MG63 (cell line): Measurements from ENCODE around the gene MBD3L2B. TPM values are rescaled to one million over a fixed set of nuclear protein-coding genes. Genes with fewer than 3 reads are reported as not detected.

ENCODE experiments used
- DNase-seq: peaks from one replicate; pipeline ENCODE4 v3.0.0-alpha.2; 2020
- H3K27me3 ChIP-seq: fragments of 250-450 bp; sonication (Bioruptor Pico); 2 replicates; pipeline ENCODE4 v1.5.1; 2020; ENCODE audit warnings: mild to moderate bottlenecking, moderate library complexity
- H3K36me3 ChIP-seq: fragments of 250-450 bp; sonication (Bioruptor Pico); 2 replicates; pipeline ENCODE4 v1.5.1; 2020; ENCODE audit warnings: mild to moderate bottlenecking, moderate library complexity
- H3K4me3 ChIP-seq: fragments of 250-450 bp; sonication (Bioruptor Pico); 2 replicates; pipeline ENCODE4 v1.5.1; 2020; ENCODE audit warnings: mild to moderate bottlenecking, moderate library complexity
- H3K9me3 ChIP-seq: fragments of 250-450 bp; sonication (Bioruptor Pico); 2 replicates; pipeline ENCODE4 v1.5.1; 2020; ENCODE audit warnings: mild to moderate bottlenecking, moderate library complexity
- total RNA-seq: library from RNA; depleted of rRNA; stranded (reverse); fragments of >200 nt; shearing (Covaris generic); gene quantifications from 2 replicates; pipeline ENCODE4 v1.2.3, GENCODE V29; 2014; ENCODE audit warnings: low replicate concordance; rRNA removed

The MBD3L2B gene
- total RNA-seq, 1 experiment from 2014 or later, result not detected

- peaks cover 29% of the 10 kb centered on the region for H3K9me3 ChIP-seq
- H3K4me3 ChIP-seq, result no peak overlapping the region
- H3K27me3 ChIP-seq, result peaks cover 26% of the 10 kb centered on the region
- H3K36me3 ChIP-seq, result no peaks in the 10 kb centered on the region
- DNase-seq, result no peak
These were observed 33.4 kb downstream of the MBD3L2B start for GRCh38 chr19:6987850-6988249.

GRCh38 chr19:6983448-6983847, 37.8 kb downstream of the MBD3L2B start:
- peaks cover 39% of the 10 kb centered on the region for H3K9me3 ChIP-seq
- H3K27me3 ChIP-seq, result peaks cover 17% of the 10 kb centered on the region
- no peaks in the 10 kb centered on the region for H3K36me3 ChIP-seq
- DNase-seq, result no peak
- no peak overlapping the region for H3K4me3 ChIP-seq

GRCh38 chr19:6979399-6979798, 41.8 kb downstream of the MBD3L2B start:
- no peak overlapping the region for H3K4me3 ChIP-seq
- peaks cover 21% of the 10 kb centered on the region for H3K27me3 ChIP-seq
- no peaks in the 10 kb centered on the region for H3K36me3 ChIP-seq
- DNase-seq, result no peak
- peaks cover 24% of the 10 kb centered on the region for H3K9me3 ChIP-seq

GRCh38 chr19:6976197-6976596, 45.0 kb downstream of the MBD3L2B start:
- DNase-seq, result no peak
- no peak overlapping the region for H3K4me3 ChIP-seq
- H3K36me3 ChIP-seq, result no peaks in the 10 kb centered on the region
- peaks cover 21% of the 10 kb centered on the region for H3K27me3 ChIP-seq
- peaks cover 16% of the 10 kb centered on the region for H3K9me3 ChIP-seq

- no peak for DNase-seq
- Histone ChIP-seq H3K9me3 (peaks cover 7% of the 10 kb centered on the region), H3K27me3 (peaks cover 11% of the 10 kb centered on the region), H3K4me3 (no peak overlapping the region), H3K36me3 (no peaks in the 10 kb centered on the region)
These were observed 49.9 kb downstream of the MBD3L2B start for GRCh38 chr19:6971366-6971765.

GRCh38 chr19:6970443-6970842, 50.8 kb downstream of the MBD3L2B start:
- DNase-seq, result no peak
- peaks cover 7% of the 10 kb centered on the region for H3K27me3 ChIP-seq
- peaks cover 7% of the 10 kb centered on the region for H3K9me3 ChIP-seq
- no peaks in the 10 kb centered on the region for H3K36me3 ChIP-seq
- no peak overlapping the region for H3K4me3 ChIP-seq

- Histone ChIP-seq H3K4me3 (no peak overlapping the region), H3K27me3 (peaks cover 5% of the 10 kb centered on the region), H3K36me3 (no peaks in the 10 kb centered on the region), H3K9me3 (peaks cover 7% of the 10 kb centered on the region)
- DNase-seq, result no peak
These were observed 51.2 kb downstream of the MBD3L2B start for GRCh38 chr19:6970021-6970420.

GRCh38 chr19:6969490-6969889, 51.7 kb downstream of the MBD3L2B start:
- Histone ChIP-seq H3K9me3 (peaks cover 7% of the 10 kb centered on the region), H3K4me3 (no peak overlapping the region), H3K27me3 (peaks cover 5% of the 10 kb centered on the region), H3K36me3 (no peaks in the 10 kb centered on the region)
- DNase-seq, result no peak

Other genes starting within 250 kb of the MBD3L2B start
- 0.63 TPM in 1 of 2 replicates, not detected in the other for gene VAV1, start 248.7 kb downstream of the MBD3L2B start, total RNA-seq
- gene ADGRE1, start 133.9 kb downstream of the MBD3L2B start, total RNA-seq, result 17.3 and 17.8 TPM in 2 replicates
- not detected in 2 replicates for gene MBD3L5, start 9.1 kb upstream of the MBD3L2B start, total RNA-seq
- not detected in 2 replicates for gene MBD3L4, start 18.7 kb upstream of the MBD3L2B start, total RNA-seq
- gene MBD3L2, start 27.9 kb upstream of the MBD3L2B start, total RNA-seq, result not detected in 2 replicates
- gene MBD3L3, start 37.2 kb upstream of the MBD3L2B start, total RNA-seq, result not detected in 2 replicates
- gene ZNF557, start 48.3 kb upstream of the MBD3L2B start, total RNA-seq, result 8.7 and 13.1 TPM in 2 replicates